Measurements from ENCODE around the gene CFAP74. TPM values are rescaled to one million over a fixed set of nuclear protein-coding genes. Genes with fewer than 3 reads are reported as not detected.

CFAP74 gene
- polyA plus RNA-seq, 2 of the 4 experiments (the other 2 are of a cell fraction) = 0.03 to 0.04 TPM

DNA sequence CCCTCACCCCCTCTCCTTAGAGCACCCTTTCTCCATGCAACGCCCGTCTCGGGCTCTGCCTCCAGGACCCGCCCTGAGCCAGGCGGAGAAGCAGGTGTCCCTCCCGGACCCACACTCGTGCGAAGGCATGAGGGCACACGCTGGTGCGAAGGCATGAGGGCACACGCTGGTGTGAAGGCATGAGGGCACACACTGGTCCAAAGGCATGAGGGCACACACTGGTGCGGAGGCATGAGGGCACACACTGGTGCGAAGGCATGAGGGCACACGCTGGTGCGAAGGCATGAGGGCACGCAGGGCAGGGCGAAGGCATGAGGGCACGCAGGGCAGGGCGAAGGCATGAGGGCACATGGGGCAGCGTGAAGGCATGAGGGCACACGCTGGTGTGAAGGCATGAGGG is 78.7 kb downstream of the CFAP74 start:
- no peak overlapping the region for H3K4me3 ChIP-seq
- WGBS (ENCODE audit: missing lambda C conversion rate) = 85% methylated on average over 9 of the region's 21 CpGs
- no peak for DNase-seq (ENCODE audit: low read depth in 1 of 2, low spot score in 1 of 2)
- POLR2A ChIA-PET = no interaction called here
- H3K4me1 ChIP-seq = peaks cover 2% of the 10 kb centered on the region
- H3K4me2 ChIP-seq = no peak overlapping the region
- CTCF ChIA-PET = interaction anchor here (1.7 kb wide), 1 partner anchor 120 kb away, joined by 4 read pairs; no protein-coding TSS in a partner anchor
- no peak for ATAC-seq
- H3K27ac ChIP-seq = no peak overlapping the region
- H3K9me3 ChIP-seq = no peaks in the 10 kb centered on the region
- TF ChIP-seq, protein P1, sequence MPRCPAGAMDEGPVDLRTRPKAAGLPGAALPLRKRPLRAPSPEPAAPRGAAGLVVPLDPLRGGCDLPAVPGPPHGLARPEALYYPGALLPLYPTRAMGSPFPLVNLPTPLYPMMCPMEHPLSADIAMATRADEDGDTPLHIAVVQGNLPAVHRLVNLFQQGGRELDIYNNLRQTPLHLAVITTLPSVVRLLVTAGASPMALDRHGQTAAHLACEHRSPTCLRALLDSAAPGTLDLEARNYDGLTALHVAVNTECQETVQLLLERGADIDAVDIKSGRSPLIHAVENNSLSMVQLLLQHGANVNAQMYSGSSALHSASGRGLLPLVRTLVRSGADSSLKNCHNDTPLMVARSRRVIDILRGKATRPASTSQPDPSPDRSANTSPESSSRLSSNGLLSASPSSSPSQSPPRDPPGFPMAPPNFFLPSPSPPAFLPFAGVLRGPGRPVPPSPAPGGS (IDR thresholded peaks at IDR 0.05) = no peak
- no peak for FAIRE-seq

DNA sequence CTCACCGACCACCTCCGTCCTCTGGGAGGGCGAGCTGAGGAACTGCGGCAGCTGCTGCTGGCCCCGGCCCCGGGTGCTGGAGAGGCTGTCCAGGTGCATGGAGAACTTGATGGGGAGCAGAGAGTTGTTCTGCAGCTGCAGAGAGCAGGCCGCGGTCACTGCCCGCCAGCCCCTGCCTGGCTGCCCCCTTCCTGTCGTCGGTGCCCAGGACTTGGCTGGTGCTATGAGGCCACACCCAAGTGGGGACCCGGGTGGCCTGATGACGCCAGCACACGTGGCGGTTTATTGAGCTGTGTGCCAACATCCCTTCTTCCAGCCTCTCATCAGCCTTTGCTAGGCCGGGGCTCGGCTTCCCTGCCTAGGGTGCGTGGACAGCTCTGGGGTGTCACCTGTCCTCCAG is 79.2 kb downstream of the CFAP74 start:
- no peak for DNase-seq (ENCODE audit: low read depth in 1 of 2, low spot score in 1 of 2)
- H3K27ac ChIP-seq = no peak overlapping the region
- peaks cover 5% of the 10 kb centered on the region for H3K4me1 ChIP-seq
- H3K4me3 ChIP-seq = no peak overlapping the region
- POLR2A ChIA-PET = no interaction called here
- CTCF ChIA-PET = interaction anchor here (0.9 to 1.7 kb wide), 3 partner anchors 12 to 120 kb away, joined by 3 to 5 read pairs (median 4); no protein-coding TSS in a partner anchor
- H3K9me3 ChIP-seq = no peaks in the 10 kb centered on the region
- no peak overlapping the region for H3K4me2 ChIP-seq
- ATAC-seq = no peak
- TF ChIP-seq ZNF302 (CRISPR knock-in tag; IDR thresholded peaks at IDR 0.05) (no peak), HDAC2 (IDR thresholded peaks at IDR 0.05) (no peak)
- no peak for FAIRE-seq
- 53% methylated on average over 12 of the region's 18 CpGs for WGBS (ENCODE audit: missing lambda C conversion rate)

DNA sequence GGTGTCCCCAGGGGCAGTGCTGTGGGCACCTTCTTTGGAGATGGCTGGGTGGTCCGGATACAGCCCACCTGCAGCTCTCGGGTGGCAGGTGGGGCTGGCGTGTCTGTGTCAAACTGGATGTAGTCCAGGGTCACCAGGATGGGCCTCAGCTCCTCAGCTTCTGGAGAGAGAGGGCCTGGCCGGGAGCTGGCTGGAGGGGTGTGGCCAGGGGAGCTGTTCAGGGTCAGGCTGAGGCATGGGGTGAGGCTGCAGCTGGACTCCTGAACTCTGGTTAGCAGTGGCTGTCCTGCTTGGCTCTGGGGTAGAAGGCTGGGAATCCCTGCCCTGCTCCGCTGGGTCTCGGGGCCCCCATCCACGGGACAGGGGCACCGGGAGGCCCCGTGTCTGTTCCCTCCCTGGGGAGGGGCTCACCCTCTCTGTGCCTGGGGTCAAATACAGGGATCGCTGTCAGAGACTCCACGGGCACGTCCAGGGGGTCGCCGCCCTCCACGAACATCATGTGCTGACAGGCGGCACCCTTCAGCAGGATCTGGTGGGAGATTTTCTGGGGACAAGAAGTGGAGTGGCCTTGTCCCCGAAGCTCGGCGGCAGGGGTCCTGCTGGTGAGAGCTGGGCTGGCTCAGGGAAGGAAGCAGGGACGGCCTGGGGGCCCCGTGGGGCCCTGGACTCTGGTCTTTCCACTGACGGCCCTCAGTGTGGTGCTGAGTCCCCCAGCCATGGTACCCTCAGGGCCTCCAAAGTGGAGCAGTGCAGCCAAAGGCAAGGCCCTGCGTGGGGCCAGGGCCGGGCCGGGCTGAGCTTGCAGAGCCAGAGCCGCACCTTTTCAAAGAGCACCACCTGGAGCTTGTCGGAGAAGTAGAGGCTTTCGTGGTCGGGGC is 80.4 kb downstream of the CFAP74 start:
- TF ChIP-seq TFCP2L1 (CRISPR knock-in tag; IDR thresholded peaks at IDR 0.05) = no peak
- TF ChIP-seq, protein P1 (IDR thresholded peaks at IDR 0.05) = no peak
- TF ChIP-seq RFX5 (IDR thresholded peaks at IDR 0.05) = no peak
- no peak for TF ChIP-seq FOSL2 (IDR thresholded peaks at IDR 0.05)
- no peak for TF ChIP-seq FOSL2 (CRISPR knock-in tag; IDR thresholded peaks at IDR 0.05)
- no peak for TF ChIP-seq ESRRA (IDR thresholded peaks at IDR 0.05; ENCODE audit: borderline replicate concordance, low read length)
- no peak for TF ChIP-seq PHF8 (IDR thresholded peaks at IDR 0.05; ENCODE audit: borderline replicate concordance, low read depth)
- TF ChIP-seq, protein P2, sequence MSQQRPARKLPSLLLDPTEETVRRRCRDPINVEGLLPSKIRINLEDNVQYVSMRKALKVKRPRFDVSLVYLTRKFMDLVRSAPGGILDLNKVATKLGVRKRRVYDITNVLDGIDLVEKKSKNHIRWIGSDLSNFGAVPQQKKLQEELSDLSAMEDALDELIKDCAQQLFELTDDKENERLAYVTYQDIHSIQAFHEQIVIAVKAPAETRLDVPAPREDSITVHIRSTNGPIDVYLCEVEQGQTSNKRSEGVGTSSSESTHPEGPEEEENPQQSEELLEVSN (IDR thresholded peaks at IDR 0.05; ENCODE audit: borderline replicate concordance, low read depth) = no peak
- TF ChIP-seq HDAC2 (IDR thresholded peaks at IDR 0.05) = no peak
- TF ChIP-seq MYC (IDR thresholded peaks at IDR 0.05; ENCODE audit: borderline replicate concordance, low read length) = no peak
- TF ChIP-seq, protein P3, sequence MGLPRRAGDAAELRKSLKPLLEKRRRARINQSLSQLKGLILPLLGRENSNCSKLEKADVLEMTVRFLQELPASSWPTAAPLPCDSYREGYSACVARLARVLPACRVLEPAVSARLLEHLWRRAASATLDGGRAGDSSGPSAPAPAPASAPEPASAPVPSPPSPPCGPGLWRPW (IDR thresholded peaks at IDR 0.05) = no peak
- FAIRE-seq (no peak), DNase-seq (ENCODE audit: low read depth in 1 of 2, low spot score in 1 of 2) (no peak), ATAC-seq (no peak)
- H3K4me3 ChIP-seq = no peak overlapping the region
- H3K27ac ChIP-seq = no peak overlapping the region
- CTCF ChIA-PET = interaction anchor here (0.9 to 1.7 kb wide), 5 partner anchors 13 to 121 kb away, joined by 3 to 5 read pairs (median 4); no protein-coding TSS in a partner anchor
- H3K4me2 ChIP-seq = no peak overlapping the region
- no peaks in the 10 kb centered on the region for H3K9me3 ChIP-seq
- POLR2A ChIA-PET = interaction anchor here (0.9 kb wide), 1 partner anchor 14 kb away, joined by 5 read pairs; no protein-coding TSS in a partner anchor
- WGBS (ENCODE audit: missing lambda C conversion rate) = 46% methylated on average over 13 of the region's 29 CpGs
- peaks cover 10% of the 10 kb centered on the region for H3K4me1 ChIP-seq

GRCh38 chr1:1922702-1922955 is 81.0 kb downstream of the CFAP74 start:
- DNase-seq (ENCODE audit: low read depth in 1 of 2, low spot score in 1 of 2) (no peak), FAIRE-seq (no peak), ATAC-seq (no peak)
- H3K9me3 ChIP-seq = no peaks in the 10 kb centered on the region
- POLR2A ChIA-PET = interaction anchor here (0.9 kb wide), 1 partner anchor 14 kb away, joined by 5 read pairs; no protein-coding TSS in a partner anchor
- no peak overlapping the region for H3K4me2 ChIP-seq
- no peak overlapping the region for H3K27ac ChIP-seq
- H3K4me3 ChIP-seq = no peak overlapping the region
- CTCF ChIA-PET = interaction anchor here (0.6 to 1.5 kb wide), 3 partner anchors 22 to 122 kb away, joined by 3 to 4 read pairs (median 3); no protein-coding TSS in a partner anchor
- TF ChIP-seq MAZ (IDR thresholded peaks at IDR 0.05; ENCODE audit: borderline replicate concordance, low read depth, low read length) (no peak), TP53 (CRISPR knock-in tag; IDR thresholded peaks at IDR 0.05) (no peak), CEBPB (IDR thresholded peaks at IDR 0.05) (no peak), HEYL (CRISPR knock-in tag; IDR thresholded peaks at IDR 0.05) (no peak), USF2 (IDR thresholded peaks at IDR 0.05) (no peak)
- TF ChIP-seq, protein P1 (IDR thresholded peaks at IDR 0.05) = no peak
- no CpG with 5 or more reads among the region's 6 CpGs for WGBS (ENCODE audit: missing lambda C conversion rate)
- peaks cover 10% of the 10 kb centered on the region for H3K4me1 ChIP-seq
